IMR-90 (cell line): ENCODE results near the gene CD99L2. TPM values are rescaled to one million over a fixed set of nuclear protein-coding genes. Genes with fewer than 3 reads are reported as not detected.

ENCODE experiments used
- ATAC-seq: fragments of 200-7000 bp; cut with Tn5 transposase; 2 replicates; pipeline ENCODE4 v1.9.1; 2020; ENCODE audit warnings: low read depth, mild to moderate bottlenecking, moderate library complexity
- BruUV-seq: library from RNA; stranded (reverse); fragments of 400-500 nt; replicated peaks from 2 replicates; lab custom pipeline; 2021; lab: Mats Ljungman, UMichigan
- CTCF ChIA-PET: fragments of 300-600 bp; formaldehyde crosslinking; extraction: SDS; loops from one replicate; lab custom pipeline; 2021; ENCODE audit warnings: antibody characterized with exemption; lab: Yijun Ruan, JAX
- POLR2A ChIA-PET: fragments of 300-600 bp; sonication (Branson Sonifier 250); formaldehyde crosslinking; loops from one replicate; lab custom pipeline; 2022; ENCODE audit warnings: antibody characterized with exemption; ENCODE audit not compliant: unreplicated experiment; lab: Charles Lee
- DNase-seq: peaks from one replicate; pipeline ENCODE4 v3.0.0; 2013
- H2AFZ ChIP-seq: replicated peaks from 2 replicates; pipeline ENCODE3; 2013; ENCODE audit warnings: low read length, mild to moderate bottlenecking; ENCODE audit not compliant: poor library complexity
- H2AK5ac ChIP-seq: 2 replicates; pipeline ENCODE4 v1.6.1; 2013; ENCODE audit warnings: low read depth, low read length, inconsistent platforms
- H2AK9ac ChIP-seq: replicated peaks from 2 replicates; pipeline ENCODE3; 2013; ENCODE audit warnings: mild to moderate bottlenecking, low read depth, low read length, moderate library complexity; ENCODE audit not compliant: poor library complexity
- H2BK120ac ChIP-seq: 2 replicates; pipeline ENCODE4 v1.6.1; 2013; ENCODE audit warnings: low read depth, low read length, inconsistent platforms
- H2BK15ac ChIP-seq: 3 replicates; pipeline ENCODE4 v1.6.1; 2013; ENCODE audit warnings: low read depth, low read length, inconsistent platforms
- H2BK20ac ChIP-seq: 2 replicates; pipeline ENCODE4 v1.6.1; 2013; ENCODE audit warnings: low read depth, mild to moderate bottlenecking, inconsistent platforms, low read length, moderate library complexity
- H2BK5ac ChIP-seq: 2 replicates; pipeline ENCODE4 v1.6.1; 2013; ENCODE audit warnings: mild to moderate bottlenecking, low read depth, low read length, inconsistent platforms; ENCODE audit not compliant: poor library complexity, severe bottlenecking
- H3K14ac ChIP-seq: replicated peaks from 2 replicates; pipeline ENCODE4 v1.6.1; 2013; ENCODE audit warnings: low read depth, low read length, inconsistent platforms
- H3K18ac ChIP-seq: 2 replicates; pipeline ENCODE4 v1.6.1; 2013; ENCODE audit warnings: low read depth, low read length, control low read depth
- H3K23ac ChIP-seq: 2 replicates; pipeline ENCODE4 v1.6.1; 2013; ENCODE audit warnings: low read depth, low read length, inconsistent platforms
- H3K27ac ChIP-seq: 2 replicates; pipeline ENCODE4 v1.5.1; 2013; ENCODE audit warnings: mild to moderate bottlenecking, control low read depth, low read length; ENCODE audit not compliant: insufficient read depth
- H3K27me3 ChIP-seq: 2 replicates; pipeline ENCODE4 v1.6.1; 2013; ENCODE audit warnings: low read length; ENCODE audit not compliant: control insufficient read depth, insufficient read depth
- H3K36me3 ChIP-seq: 2 replicates; pipeline ENCODE4 v1.6.1; 2013; ENCODE audit warnings: low read length, mixed read lengths; ENCODE audit not compliant: control insufficient read depth, insufficient read depth
- H3K4ac ChIP-seq: 2 replicates; pipeline ENCODE4 v1.6.1; 2013; ENCODE audit warnings: low read depth, low read length, inconsistent platforms
- H3K4me1 ChIP-seq: 2 replicates; pipeline ENCODE4 v1.6.1; 2013; ENCODE audit warnings: low read length, mixed read lengths; ENCODE audit not compliant: control insufficient read depth, insufficient read depth
- H3K4me2 ChIP-seq: 2 replicates; pipeline ENCODE4 v1.6.1; 2013; ENCODE audit warnings: low read depth, mild to moderate bottlenecking, control low read depth, low read length, moderate library complexity
- H3K4me3 ChIP-seq: 2 replicates; pipeline ENCODE4 v1.5.1; 2013; ENCODE audit warnings: low read depth, mild to moderate bottlenecking, control low read depth, low read length, moderate library complexity; ENCODE audit not compliant: insufficient read depth
- H3K56ac ChIP-seq: 2 replicates; pipeline ENCODE4 v1.6.1; 2013; ENCODE audit warnings: low read length, inconsistent platforms; ENCODE audit not compliant: insufficient read depth; ENCODE audit errors: extremely low read depth
- H3K79me1 ChIP-seq, 2 experiments: 2 replicates each; pipeline ENCODE4 v1.6.1; 2013; ENCODE audit warnings: low read length in 2 of 2, inconsistent platforms in 1 of 2, low read depth in 1 of 2
- H3K9ac ChIP-seq: 2 replicates; pipeline ENCODE4 v1.6.1; 2013; ENCODE audit warnings: low read depth, low read length, control low read depth
- H3K9me1 ChIP-seq: 2 replicates; pipeline ENCODE4 v1.6.1; 2013; ENCODE audit warnings: low read length, inconsistent platforms; ENCODE audit not compliant: insufficient read depth
- H3K9me3 ChIP-seq: 2 replicates; pipeline ENCODE4 v1.6.1; 2013; ENCODE audit warnings: low read length; ENCODE audit not compliant: control insufficient read depth, insufficient read depth
- H4K20me1 ChIP-seq: 2 replicates; pipeline ENCODE4 v1.6.1; 2013; ENCODE audit warnings: low read length, inconsistent platforms; ENCODE audit not compliant: insufficient read depth
- H4K5ac ChIP-seq: 2 replicates; pipeline ENCODE4 v1.6.1; 2013; ENCODE audit warnings: mild to moderate bottlenecking, low read depth, low read length, control low read depth
- H4K8ac ChIP-seq, 2 experiments: 2 replicates each; pipeline ENCODE4 v1.6.1; 2013; ENCODE audit warnings: low read depth in 2 of 2, low read length in 2 of 2, control low read depth in 1 of 2, inconsistent platforms in 1 of 2
- H4K91ac ChIP-seq: 2 replicates; pipeline ENCODE4 v1.6.1; 2013; ENCODE audit warnings: low read depth, low read length, inconsistent platforms; ENCODE audit not compliant: insufficient read depth
- BHLHE40 ChIP-seq: fragments of 150-350 bp; IDR thresholded peaks from 2 replicates; pipeline ENCODE4 v1.6.1; 2016; ENCODE audit warnings: mild to moderate bottlenecking, low read depth, low read length
- CEBPB ChIP-seq: IDR thresholded peaks from 2 replicates; pipeline ENCODE4 v1.6.1; 2012; ENCODE audit warnings: low read depth, low read length, improper control_type of control experiment
- FOS ChIP-seq: fragments of 150-350 bp; IDR thresholded peaks from 2 replicates; pipeline ENCODE4 v1.6.1; 2016; ENCODE audit warnings: low read depth, low read length
- MXI1 ChIP-seq: IDR thresholded peaks from 2 replicates; pipeline ENCODE4 v1.6.1; 2012; ENCODE audit warnings: low read depth, mild to moderate bottlenecking, low read length, moderate library complexity, borderline replicate concordance
- RAD21 ChIP-seq: IDR thresholded peaks from 2 replicates; pipeline ENCODE4 v1.6.1; 2012; ENCODE audit warnings: low read length, improper control_type of control experiment
- RCOR1 ChIP-seq: IDR thresholded peaks from 2 replicates; pipeline ENCODE4 v1.6.1; 2012; ENCODE audit warnings: mild to moderate bottlenecking, low read length, improper control_type of control experiment; ENCODE audit not compliant: insufficient replicate concordance
- RFX5 ChIP-seq: IDR thresholded peaks from 2 replicates; pipeline ENCODE4 v1.8.0; 2012; ENCODE audit warnings: low read depth, mild to moderate bottlenecking, low read length, moderate library complexity
- WGBS, 2 experiments: methylation state at CpG; one replicate each; pipeline versions ENCODE4 v1.1.5 to v1.1.7; 2013; ENCODE audit warnings: missing lambda C conversion rate in 2 of 2; ENCODE audit not compliant: insufficient read length in 1 of 2; ENCODE audit errors: extremely low coverage in 2 of 2; 5-methylcytosine and 5-hydroxymethylcytosine counted together
- dilution Hi-C: fragments of 300-500 bp; cut with HindIII; formaldehyde crosslinking; loops from one replicate; pipeline ENCODE4 v1.14.3; 2018; ENCODE audit warnings: low sequenced_read_pairs; ENCODE audit not compliant: unreplicated experiment
- in situ Hi-C: fragments of 300-500 bp; cut with MboI; formaldehyde crosslinking; loops from 3 replicates; pipeline ENCODE4 v1.14.3; 2019; ENCODE audit warnings: low sequenced_read_pairs, inconsistent platforms, mixed read lengths
- intact Hi-C: fragments of 100-400 bp; cut with micrococcal nuclease; formaldehyde crosslinking; loops from 2 replicates; pipeline ENCODE4 v1.10.0; 2022
- polyA plus RNA-seq, 3 experiments: library from polyadenylated mRNA; depleted of rRNA; stranded (reverse); fragments of >200 nt; gene quantifications; 2 replicates each; pipeline ENCODE4 v1.2.3, GENCODE V29; 2012; ENCODE audit warnings: low replicate concordance in 1 of 3
- total RNA-seq: library from RNA; depleted of rRNA; stranded (reverse); fragments of >200 nt; gene quantifications from 2 replicates; pipeline ENCODE4 v1.2.3, GENCODE V29; 2012
- TF ChIP-seq, protein P1 (sequence below): fragments of 150-350 bp; IDR thresholded peaks from 2 replicates; pipeline ENCODE4 v1.6.1; 2016; ENCODE audit warnings: low read depth, mild to moderate bottlenecking, low read length, moderate library complexity, borderline replicate concordance
- TF ChIP-seq, protein P2 (sequence below): conservative IDR thresholded peaks from 2 replicates; pipeline ENCODE4 v1.5.1; 2012; ENCODE audit warnings: mild to moderate bottlenecking, low read depth, low read length, improper control_type of control experiment

Gene CD99L2
- total and polyA plus RNA-seq, 2 of the 4 experiments (the other 2 are of a cell fraction): 17.4 to 41.4 TPM

DNA sequence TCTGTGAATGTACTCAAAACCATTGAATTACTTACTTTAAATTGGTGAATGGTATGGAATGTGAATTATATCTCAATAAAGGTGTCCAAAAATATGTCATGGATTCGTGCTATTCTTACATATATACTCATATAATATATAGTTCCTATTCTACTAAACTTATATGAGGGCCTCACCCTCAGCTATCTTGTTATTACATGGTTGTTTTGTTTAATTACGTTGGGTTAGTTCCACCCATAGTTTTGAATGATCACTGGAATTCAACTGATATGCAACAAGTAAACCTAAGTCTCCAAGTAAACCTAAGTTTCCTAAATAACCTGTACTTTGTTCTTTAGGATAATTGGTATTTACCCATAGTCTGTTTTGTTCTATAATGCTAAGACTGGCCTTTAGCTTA lies 30.6 kb upstream of the CD99L2 start:
- no peak overlapping the region for H2AK5ac ChIP-seq
- H3K79me1 ChIP-seq: no peaks in the 10 kb centered on the region

More for the DNA sequence above, 30.6 kb upstream of the CD99L2 start:
- H2BK20ac ChIP-seq: no peak overlapping the region
- no peak overlapping the region for H3K23ac ChIP-seq
- ATAC-seq: no peak
- ChIA-PET CTCF (no interaction called here), POLR2A (no interaction called here)
- in situ Hi-C loops (no loop called here), dilution Hi-C loops (no loop called here), intact Hi-C loops (no loop called here)
- no CpG with 5 or more reads among the region's 2 CpGs for WGBS, 2 experiments
- H3K27me3 ChIP-seq: no peaks in the 10 kb centered on the region; the same call in 1 of the 2 replicates
- H3K4me1 ChIP-seq: peaks cover 1% of the 10 kb centered on the region; the same call in 1 of the 2 replicates
- H3K4ac ChIP-seq: no peak overlapping the region
- H3K27ac ChIP-seq: no peak overlapping the region
- no TSS peak for BruUV-seq
- TF ChIP-seq, protein P1, sequence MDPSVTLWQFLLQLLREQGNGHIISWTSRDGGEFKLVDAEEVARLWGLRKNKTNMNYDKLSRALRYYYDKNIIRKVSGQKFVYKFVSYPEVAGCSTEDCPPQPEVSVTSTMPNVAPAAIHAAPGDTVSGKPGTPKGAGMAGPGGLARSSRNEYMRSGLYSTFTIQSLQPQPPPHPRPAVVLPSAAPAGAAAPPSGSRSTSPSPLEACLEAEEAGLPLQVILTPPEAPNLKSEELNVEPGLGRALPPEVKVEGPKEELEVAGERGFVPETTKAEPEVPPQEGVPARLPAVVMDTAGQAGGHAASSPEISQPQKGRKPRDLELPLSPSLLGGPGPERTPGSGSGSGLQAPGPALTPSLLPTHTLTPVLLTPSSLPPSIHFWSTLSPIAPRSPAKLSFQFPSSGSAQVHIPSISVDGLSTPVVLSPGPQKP: no peak
- TF ChIP-seq FOS (no peak), RCOR1 (no peak), MXI1 (no peak), CEBPB (no peak), RFX5 (no peak), BHLHE40 (no peak), RAD21 (no peak)
- TF ChIP-seq, protein P2, sequence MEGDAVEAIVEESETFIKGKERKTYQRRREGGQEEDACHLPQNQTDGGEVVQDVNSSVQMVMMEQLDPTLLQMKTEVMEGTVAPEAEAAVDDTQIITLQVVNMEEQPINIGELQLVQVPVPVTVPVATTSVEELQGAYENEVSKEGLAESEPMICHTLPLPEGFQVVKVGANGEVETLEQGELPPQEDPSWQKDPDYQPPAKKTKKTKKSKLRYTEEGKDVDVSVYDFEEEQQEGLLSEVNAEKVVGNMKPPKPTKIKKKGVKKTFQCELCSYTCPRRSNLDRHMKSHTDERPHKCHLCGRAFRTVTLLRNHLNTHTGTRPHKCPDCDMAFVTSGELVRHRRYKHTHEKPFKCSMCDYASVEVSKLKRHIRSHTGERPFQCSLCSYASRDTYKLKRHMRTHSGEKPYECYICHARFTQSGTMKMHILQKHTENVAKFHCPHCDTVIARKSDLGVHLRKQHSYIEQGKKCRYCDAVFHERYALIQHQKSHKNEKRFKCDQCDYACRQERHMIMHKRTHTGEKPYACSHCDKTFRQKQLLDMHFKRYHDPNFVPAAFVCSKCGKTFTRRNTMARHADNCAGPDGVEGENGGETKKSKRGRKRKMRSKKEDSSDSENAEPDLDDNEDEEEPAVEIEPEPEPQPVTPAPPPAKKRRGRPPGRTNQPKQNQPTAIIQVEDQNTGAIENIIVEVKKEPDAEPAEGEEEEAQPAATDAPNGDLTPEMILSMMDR: no peak
- H3K4me2 ChIP-seq: no peak overlapping the region
- H4K20me1 ChIP-seq: no peaks in the 10 kb centered on the region
- no peak overlapping the region for H4K91ac ChIP-seq
- H2BK15ac ChIP-seq: no peak overlapping the region
- no peak overlapping the region for H3K9ac ChIP-seq
- no peak overlapping the region for H3K14ac ChIP-seq
- H3K18ac ChIP-seq: no peak overlapping the region
- no peaks in the 10 kb centered on the region for H3K9me1 ChIP-seq
- H4K8ac ChIP-seq: no peak overlapping the region
- no peaks in the 10 kb centered on the region for H3K36me3 ChIP-seq
- H3K9me3 ChIP-seq: no peaks in the 10 kb centered on the region
- DNase-seq: no peak
- H3K56ac ChIP-seq: no peak overlapping the region
- no peak overlapping the region for H2AFZ ChIP-seq
- H4K5ac ChIP-seq: no peak overlapping the region
- H2AK9ac ChIP-seq: no peak overlapping the region
- no peak overlapping the region for H3K4me3 ChIP-seq
- H2BK5ac ChIP-seq: no peak overlapping the region
- no peak overlapping the region for H2BK120ac ChIP-seq
